Colonic mucosa (tissue), 4 donors: ENCODE results near the gene MYOC. TPM values are rescaled to one million over a fixed set of nuclear protein-coding genes. Genes with fewer than 3 reads are reported as not detected.
"Not testable (repeated sequence)": the region's sequence is repeated elsewhere in the genome, so short reads cannot be mapped to it uniquely, and the experiment has no call there.

Experiments used
- DNase-seq: peaks from one replicate; pipeline ENCODE4 v3.0.0-alpha.2; 2020
- H3K27ac ChIP-seq: fragments of 200-600 bp; one replicate; pipeline ENCODE4 v1.8.0; 2021
- H3K27me3 ChIP-seq: fragments of 200-600 bp; one replicate; pipeline ENCODE4 v1.8.0; 2021
- H3K36me3 ChIP-seq: fragments of 200-600 bp; one replicate; pipeline ENCODE4 v1.8.0; 2021
- H3K4me1 ChIP-seq: fragments of 200-600 bp; one replicate; pipeline ENCODE4 v1.8.0; 2021; ENCODE audit warnings: mild to moderate bottlenecking
- H3K4me3 ChIP-seq: fragments of 200-600 bp; one replicate; pipeline ENCODE4 v1.8.0; 2021
- H3K9ac ChIP-seq, 2 donors: one replicate each; pipeline ENCODE4 v1.7.0; 2013; ENCODE audit warnings: control low read depth in 2 of 2, low read depth in 2 of 2, low read length in 2 of 2
- H3K9me3 ChIP-seq: fragments of 200-600 bp; one replicate; pipeline ENCODE4 v1.8.0; 2021
- intact Hi-C: fragments of 100-400 bp; cut with DNase I; formaldehyde crosslinking; loops from one replicate; pipeline ENCODE4 v1.14.1; 2022
- total RNA-seq, 2 donors: library from RNA; stranded (reverse); fragmentation: NEBNext Ultra II Directional in 1 of 2; extraction: Animal tissue kit (Norgen Biotek cat#: 25700) in 1 of 2; gene quantifications; one replicate each; pipeline ENCODE4 v1.2.1, GENCODE V29; 2021
- TF ChIP-seq, protein P1 (sequence below): fragments of 200-600 bp; IDR thresholded peaks from one replicate; pipeline ENCODE4 v1.8.0; 2022; ENCODE audit warnings: antibody characterized with exemption, mild to moderate bottlenecking
- donor health status: healthy.
- donor health status: DM: no; HTN: no; CAD: no.
- donor health status: DM: no; HTN: no; CAD: no.

MYOC gene
- total RNA-seq, 2 donors from 2014 or later, result 0.62 to 1.3 TPM

DNA sequence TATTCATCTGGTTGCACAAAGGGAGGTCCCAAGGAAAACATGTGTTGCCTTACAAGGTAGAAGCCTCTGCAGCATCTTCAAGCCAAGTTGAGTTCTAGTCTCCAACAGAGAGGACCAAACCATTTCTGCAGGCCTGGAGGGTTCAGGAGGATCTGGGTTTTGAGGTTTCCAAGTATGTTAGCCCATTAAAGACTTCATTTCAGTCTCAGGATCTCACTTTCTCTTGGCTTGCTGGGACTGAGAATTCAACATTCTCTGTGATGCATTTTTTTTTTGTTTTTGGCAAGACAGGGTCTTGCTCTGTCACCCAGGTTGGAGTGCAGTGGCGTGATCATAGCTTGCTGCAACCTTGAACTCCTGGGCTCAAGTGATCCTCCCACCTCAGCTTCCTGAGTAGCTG lies 39.2 kb downstream of the MYOC start:
- Histone ChIP-seq H3K9me3 (no peaks in the 10 kb centered on the region), H3K27me3 (no peaks in the 10 kb centered on the region), H3K4me1 (no peaks in the 10 kb centered on the region), H3K9ac (no peak overlapping the region), H3K27ac (no peak overlapping the region), H3K4me3 (no peak overlapping the region), H3K36me3 (no peaks in the 10 kb centered on the region)
- no peak for DNase-seq
- intact Hi-C loops, result no loop called here
- TF ChIP-seq, protein P1, sequence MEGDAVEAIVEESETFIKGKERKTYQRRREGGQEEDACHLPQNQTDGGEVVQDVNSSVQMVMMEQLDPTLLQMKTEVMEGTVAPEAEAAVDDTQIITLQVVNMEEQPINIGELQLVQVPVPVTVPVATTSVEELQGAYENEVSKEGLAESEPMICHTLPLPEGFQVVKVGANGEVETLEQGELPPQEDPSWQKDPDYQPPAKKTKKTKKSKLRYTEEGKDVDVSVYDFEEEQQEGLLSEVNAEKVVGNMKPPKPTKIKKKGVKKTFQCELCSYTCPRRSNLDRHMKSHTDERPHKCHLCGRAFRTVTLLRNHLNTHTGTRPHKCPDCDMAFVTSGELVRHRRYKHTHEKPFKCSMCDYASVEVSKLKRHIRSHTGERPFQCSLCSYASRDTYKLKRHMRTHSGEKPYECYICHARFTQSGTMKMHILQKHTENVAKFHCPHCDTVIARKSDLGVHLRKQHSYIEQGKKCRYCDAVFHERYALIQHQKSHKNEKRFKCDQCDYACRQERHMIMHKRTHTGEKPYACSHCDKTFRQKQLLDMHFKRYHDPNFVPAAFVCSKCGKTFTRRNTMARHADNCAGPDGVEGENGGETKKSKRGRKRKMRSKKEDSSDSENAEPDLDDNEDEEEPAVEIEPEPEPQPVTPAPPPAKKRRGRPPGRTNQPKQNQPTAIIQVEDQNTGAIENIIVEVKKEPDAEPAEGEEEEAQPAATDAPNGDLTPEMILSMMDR, result no peak

DNA sequence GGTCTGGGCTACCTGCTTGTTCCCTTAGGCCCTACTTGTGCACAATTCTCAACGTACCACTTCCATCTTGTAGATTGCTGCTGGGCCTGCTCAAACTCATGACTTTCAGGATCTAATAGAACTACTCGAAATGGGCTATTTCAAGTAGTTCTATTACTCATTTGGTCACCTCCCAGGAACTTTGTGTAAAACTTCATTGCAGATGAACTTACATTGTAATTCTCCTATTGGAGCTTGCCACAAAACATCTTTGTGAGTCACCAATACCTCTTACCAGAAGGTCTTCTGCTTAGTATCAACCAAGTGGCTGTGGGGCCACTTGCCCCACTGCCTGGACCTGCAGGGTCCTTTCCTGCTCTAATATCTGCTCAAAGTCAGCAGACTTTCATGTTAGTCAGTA lies 41.2 kb downstream of the MYOC start:
- Histone ChIP-seq H3K27ac (no peak overlapping the region), H3K36me3 (no peaks in the 10 kb centered on the region), H3K9ac (no peak overlapping the region), H3K4me3 (no peak overlapping the region), H3K4me1 (no peaks in the 10 kb centered on the region), H3K9me3 (no peaks in the 10 kb centered on the region), H3K27me3 (no peaks in the 10 kb centered on the region)
- intact Hi-C loops, result no loop called here
- no peak for DNase-seq
- TF ChIP-seq, protein P1, result no peak

DNA sequence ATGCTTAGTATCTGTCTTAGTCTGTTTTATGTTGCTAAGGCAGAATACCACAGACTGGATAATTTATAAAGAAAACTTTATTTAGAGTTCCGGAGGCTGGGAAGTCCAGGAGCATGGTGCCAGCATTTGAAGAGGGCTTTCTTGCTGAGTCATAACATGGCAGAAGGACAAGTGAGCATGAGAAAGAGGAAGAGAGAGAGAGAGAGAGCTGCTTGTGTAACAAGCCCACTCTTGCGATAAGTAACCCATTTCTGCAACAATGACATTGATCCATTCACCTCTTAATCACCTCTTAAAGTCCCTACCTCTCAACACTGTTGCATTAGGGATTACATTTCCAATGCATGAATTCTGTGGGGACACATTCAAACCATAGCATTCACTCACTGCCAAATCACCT lies 42.1 kb downstream of the MYOC start:
- Histone ChIP-seq H3K27me3 (no peaks in the 10 kb centered on the region), H3K27ac (no peak overlapping the region), H3K9ac (no peak overlapping the region), H3K36me3 (no peaks in the 10 kb centered on the region), H3K4me1 (no peaks in the 10 kb centered on the region), H3K4me3 (no peak overlapping the region), H3K9me3 (no peaks in the 10 kb centered on the region)
- intact Hi-C loops, result no loop called here
- DNase-seq, result no peak
- TF ChIP-seq, protein P1, result no peak

DNA sequence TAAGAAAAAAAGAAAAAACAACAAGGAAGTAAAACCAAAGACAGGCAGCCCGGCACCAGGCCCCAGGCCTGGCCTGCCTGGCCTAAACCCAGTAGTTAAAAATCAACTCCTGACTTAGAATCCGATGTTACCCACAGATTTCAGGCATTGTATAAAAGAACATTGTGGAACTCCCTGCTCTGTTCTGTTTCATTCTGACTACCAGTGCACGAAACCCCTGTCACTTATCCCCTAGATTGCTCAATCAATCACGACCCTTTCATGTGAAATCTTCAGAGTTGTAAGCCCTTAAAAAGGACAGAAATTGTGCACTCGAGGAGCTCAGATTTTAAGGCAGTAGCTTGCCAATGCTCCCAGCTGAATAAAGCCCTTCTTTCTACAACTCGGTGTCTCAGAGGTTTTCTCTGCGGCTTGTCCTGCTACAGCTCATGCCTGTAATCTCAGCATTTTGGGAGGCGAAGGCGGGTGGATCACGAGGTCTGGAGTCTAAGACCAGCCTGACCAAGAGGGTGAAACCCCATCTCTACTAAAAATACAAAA lies 46.0 kb downstream of the MYOC start:
- no peaks in the 10 kb centered on the region for H3K4me1 ChIP-seq
- H3K27ac ChIP-seq, result no peak overlapping the region
- DNase-seq, result no peak
- H3K4me3 ChIP-seq, result no peak overlapping the region
- H3K36me3 ChIP-seq, result no peaks in the 10 kb centered on the region
- H3K27me3 ChIP-seq, result no peaks in the 10 kb centered on the region
- TF ChIP-seq, protein P1, result no peak
- intact Hi-C loops, result no loop called here
- no peaks in the 10 kb centered on the region for H3K9me3 ChIP-seq
- no peak overlapping the region for H3K9ac ChIP-seq

DNA sequence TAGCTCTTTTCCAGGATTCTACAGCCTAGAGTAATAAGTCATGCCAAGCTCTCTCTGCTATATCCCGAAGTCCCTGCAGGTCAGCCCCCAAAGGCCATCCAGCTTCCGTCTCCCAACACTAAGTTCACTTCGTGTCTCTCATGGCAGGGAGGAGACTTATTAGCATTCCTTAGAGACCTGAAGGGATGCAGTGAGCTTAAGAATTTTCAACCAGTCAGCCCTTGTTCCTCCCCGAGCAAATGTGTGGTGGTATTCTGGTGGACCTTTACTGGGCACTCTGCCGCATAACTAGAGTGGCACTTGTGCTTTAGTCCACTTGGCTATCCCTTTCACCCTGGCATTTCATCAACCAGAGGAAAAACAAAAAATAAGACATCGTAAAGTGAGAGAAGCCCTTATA lies 49.4 kb downstream of the MYOC start:
- H3K27me3 ChIP-seq, H3K9ac ChIP-seq, H3K36me3 ChIP-seq, DNase-seq, intact Hi-C loops, H3K27ac ChIP-seq, H3K4me1 ChIP-seq, H3K9me3 ChIP-seq, H3K4me3 ChIP-seq: not testable (repeated sequence)

DNA sequence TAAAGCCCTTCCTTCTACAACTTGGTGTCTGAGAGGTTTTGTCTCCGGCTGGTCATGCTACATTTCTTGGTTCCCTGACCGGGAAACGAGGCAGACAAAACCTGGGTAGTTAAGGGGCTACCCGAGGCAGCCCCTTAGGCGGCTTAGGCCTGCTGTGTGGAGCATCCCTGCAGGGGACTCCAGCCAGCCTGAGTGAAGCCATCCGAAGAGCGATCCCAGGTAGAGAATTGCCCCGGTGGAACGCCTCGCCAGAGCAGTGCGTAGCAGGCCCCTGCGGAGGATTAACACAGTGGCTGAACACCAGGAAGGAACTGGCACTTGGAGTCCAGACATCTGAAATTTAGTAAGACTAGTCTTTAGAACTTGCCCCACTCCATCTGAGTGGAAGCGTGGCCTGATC lies 51.6 kb downstream of the MYOC start:
- Histone ChIP-seq H3K27ac (no peak overlapping the region), H3K9me3 (no peaks in the 10 kb centered on the region)

DNA sequence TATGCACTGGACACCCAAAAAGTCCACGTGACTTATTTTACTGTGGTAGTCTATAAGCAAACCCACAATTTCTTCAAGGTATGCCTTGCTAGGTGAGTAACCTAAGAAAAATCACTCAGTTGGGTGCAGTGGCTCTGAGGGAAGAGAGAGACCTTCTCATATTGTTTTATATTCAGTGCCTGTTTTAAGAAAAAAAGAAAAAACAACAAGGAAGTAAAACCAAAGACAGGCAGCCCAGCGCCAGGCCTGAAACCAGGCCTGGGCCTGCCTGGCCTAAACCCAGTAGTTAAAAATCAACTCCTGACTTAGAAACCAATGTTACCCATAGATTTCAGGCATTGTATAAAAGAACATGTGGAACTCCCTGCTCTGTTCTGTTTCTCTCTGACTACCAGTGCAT lies 52.2 kb downstream of the MYOC start:
- H3K4me3 ChIP-seq, H3K9me3 ChIP-seq, H3K9ac ChIP-seq, intact Hi-C loops, DNase-seq, H3K36me3 ChIP-seq, H3K27ac ChIP-seq, H3K4me1 ChIP-seq, H3K27me3 ChIP-seq: not testable (repeated sequence)

More for the DNA sequence above, 51.6 kb downstream of the MYOC start:
- DNase-seq, result no peak
- H3K27me3 ChIP-seq, result no peaks in the 10 kb centered on the region
- no peaks in the 10 kb centered on the region for H3K4me1 ChIP-seq
- no peak overlapping the region for H3K4me3 ChIP-seq
- no peaks in the 10 kb centered on the region for H3K36me3 ChIP-seq
- TF ChIP-seq, protein P1, result no peak
- no peak overlapping the region for H3K9ac ChIP-seq
- intact Hi-C loops, result no loop called here
